AG04449 (cell line): ENCODE data around the gene FUT8.

Experiments
- CTCF ChIA-PET: fragments of 350-600 bp; formaldehyde crosslinking; extraction: SDS; loops from one replicate; lab custom pipeline; 2021; ENCODE audit warnings: antibody characterized with exemption; lab: Yijun Ruan, JAX
- POLR2A ChIA-PET: fragments of 400-600, 350-600 bp; formaldehyde crosslinking; extraction: SDS; loops from one replicate; lab custom pipeline; 2020; ENCODE audit warnings: antibody characterized with exemption, inconsistent platforms; lab: Yijun Ruan, JAX
- DNase-seq: peaks from one replicate; pipeline ENCODE4 v3.0.0-alpha.2; 2010; ENCODE audit warnings: low read depth, low spot score
- H3K4me3 ChIP-seq: 2 replicates; pipeline ENCODE4 v1.5.1; 2011; ENCODE audit warnings: low read depth, mild to moderate bottlenecking, control low read depth, low read length
- TF ChIP-seq, protein P1 (sequence below): IDR thresholded peaks from one replicate; pipeline ENCODE4 v1.5.1; 2011; ENCODE audit warnings: mild to moderate bottlenecking, moderate library complexity, low read length, control low read depth, inconsistent platforms; ENCODE audit not compliant: insufficient read depth; ENCODE audit errors: missing control alignments

The FUT8 gene

DNA sequence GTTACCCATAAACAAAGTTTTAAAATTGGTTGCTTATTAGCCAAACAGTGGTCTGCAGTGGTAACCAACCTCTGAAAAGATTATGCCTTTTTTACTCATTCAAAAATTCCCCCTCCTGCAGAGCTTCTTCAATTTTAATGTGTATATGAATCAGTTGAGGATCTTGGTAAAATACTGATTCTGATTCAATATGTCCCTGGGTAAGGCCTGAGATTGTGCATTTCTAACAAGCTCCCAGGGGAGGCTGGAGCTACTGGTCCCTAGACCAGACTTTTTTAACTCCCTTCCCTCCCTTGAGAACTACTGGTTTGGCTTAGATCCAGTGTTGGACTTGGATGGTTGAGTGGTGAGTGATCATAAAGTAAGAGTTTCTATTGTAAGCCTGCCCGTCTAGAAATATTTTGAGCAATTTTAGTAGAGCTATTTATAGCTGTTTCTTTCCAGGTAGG, 90.2 kb downstream of the FUT8 start:
- ChIA-PET CTCF (interaction anchor here (0.7 to 1.6 kb wide), 4 partner anchors 12 to 338 kb away, joined by 3 to 6 read pairs (median 4); no protein-coding TSS in a partner anchor), POLR2A (no interaction called here)
- TF ChIP-seq, protein P1, sequence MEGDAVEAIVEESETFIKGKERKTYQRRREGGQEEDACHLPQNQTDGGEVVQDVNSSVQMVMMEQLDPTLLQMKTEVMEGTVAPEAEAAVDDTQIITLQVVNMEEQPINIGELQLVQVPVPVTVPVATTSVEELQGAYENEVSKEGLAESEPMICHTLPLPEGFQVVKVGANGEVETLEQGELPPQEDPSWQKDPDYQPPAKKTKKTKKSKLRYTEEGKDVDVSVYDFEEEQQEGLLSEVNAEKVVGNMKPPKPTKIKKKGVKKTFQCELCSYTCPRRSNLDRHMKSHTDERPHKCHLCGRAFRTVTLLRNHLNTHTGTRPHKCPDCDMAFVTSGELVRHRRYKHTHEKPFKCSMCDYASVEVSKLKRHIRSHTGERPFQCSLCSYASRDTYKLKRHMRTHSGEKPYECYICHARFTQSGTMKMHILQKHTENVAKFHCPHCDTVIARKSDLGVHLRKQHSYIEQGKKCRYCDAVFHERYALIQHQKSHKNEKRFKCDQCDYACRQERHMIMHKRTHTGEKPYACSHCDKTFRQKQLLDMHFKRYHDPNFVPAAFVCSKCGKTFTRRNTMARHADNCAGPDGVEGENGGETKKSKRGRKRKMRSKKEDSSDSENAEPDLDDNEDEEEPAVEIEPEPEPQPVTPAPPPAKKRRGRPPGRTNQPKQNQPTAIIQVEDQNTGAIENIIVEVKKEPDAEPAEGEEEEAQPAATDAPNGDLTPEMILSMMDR: no peak
- peak; percentile 65 for DNase-seq
- no peak overlapping the region for H3K4me3 ChIP-seq

DNA sequence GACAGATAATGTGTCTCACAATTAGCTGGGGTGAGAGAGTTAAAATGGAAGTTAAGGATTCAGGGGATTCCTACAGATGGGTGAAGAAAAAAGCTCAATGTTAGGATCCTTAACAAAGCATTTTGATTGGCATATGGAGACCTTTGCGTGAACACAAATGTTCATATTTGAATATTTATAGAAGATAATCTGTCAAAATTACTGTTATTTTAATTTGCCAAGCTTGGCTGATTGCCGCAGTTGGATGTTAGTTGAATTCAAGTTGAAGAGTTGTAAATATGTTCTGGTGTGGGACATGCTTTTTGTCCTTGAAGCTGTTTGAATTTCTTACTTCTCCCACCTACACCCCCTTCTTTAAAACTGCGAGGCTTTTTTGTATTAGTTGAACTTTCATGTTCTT, 91.2 kb downstream of the FUT8 start:
- ChIA-PET CTCF (interaction anchor here (1.0 to 1.4 kb wide), 2 partner anchors 321 to 339 kb away, joined by 3 to 4 read pairs; no protein-coding TSS in a partner anchor), POLR2A (no interaction called here)

DNA sequence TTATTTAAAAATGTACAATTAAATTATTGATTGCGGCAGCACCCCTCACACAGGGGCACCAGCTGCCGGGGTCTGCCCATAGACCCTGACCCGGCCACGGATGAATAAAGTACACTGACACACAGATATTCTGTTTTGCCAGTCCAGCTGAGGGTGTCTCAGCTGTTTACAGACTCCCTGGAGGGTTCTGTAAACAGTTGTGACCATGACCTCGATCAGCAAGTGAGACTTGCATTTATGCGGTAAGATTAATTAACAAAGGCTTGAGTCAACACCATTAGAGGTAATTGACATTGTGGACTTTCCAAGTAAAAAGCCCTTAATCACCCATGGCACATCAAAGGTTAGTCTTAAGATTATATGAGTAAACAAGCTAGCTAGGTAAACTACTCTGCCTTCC, 94.3 kb downstream of the FUT8 start:
- ChIA-PET CTCF (no interaction called here), POLR2A (interaction anchor here (0.7 kb wide), 1 partner anchor 70 kb away, joined by 3 read pairs; no protein-coding TSS in a partner anchor)
- TF ChIP-seq, protein P1: no peak
- no peak overlapping the region for H3K4me3 ChIP-seq
- no peak for DNase-seq

More for the DNA sequence above, 91.2 kb downstream of the FUT8 start:
- no peak overlapping the region for H3K4me3 ChIP-seq
- no peak for DNase-seq
- TF ChIP-seq, protein P1: no peak

DNA sequence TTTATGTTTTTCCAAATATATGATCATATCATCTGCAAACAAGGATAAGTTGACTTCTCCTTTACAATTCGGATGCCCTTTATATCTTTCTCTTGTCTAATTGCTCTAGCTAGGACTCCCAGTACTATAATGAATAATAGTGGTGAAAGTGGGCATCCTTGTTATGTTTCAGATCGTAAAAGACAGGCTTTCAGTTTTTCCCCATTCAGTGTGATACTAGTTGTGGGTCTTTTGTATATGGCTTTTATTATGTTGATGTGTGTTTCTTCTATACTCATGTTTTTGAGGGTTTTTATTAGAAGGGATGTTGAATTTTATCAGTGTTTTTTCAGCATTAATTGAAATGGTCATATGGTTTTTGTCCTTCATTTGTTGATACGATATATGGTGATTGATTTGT, 97.3 kb downstream of the FUT8 start:
- DNase-seq: no peak
- CTCF ChIA-PET: no interaction called here
- H3K4me3 ChIP-seq: no peak overlapping the region
- POLR2A ChIA-PET: no interaction called here
- TF ChIP-seq, protein P1: no peak

DNA sequence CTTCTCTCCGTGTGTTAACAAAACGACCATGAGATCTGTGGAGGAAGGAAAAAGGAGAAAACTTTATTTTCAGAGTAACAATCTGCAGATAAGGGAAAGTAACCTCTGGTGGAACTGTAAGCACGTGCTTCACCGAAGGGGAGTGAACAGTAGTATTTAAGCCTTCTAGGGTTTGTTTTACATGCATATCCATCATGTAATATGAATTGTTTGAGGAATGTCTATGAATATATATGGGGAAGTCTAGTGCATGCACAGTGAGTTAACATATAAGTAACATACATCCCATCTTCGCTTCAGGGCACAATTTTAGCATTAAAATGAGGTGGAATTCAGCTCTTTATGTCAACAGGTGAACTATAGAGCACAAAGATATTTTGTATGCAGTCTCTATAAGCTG, 101.1 kb downstream of the FUT8 start:
- H3K4me3 ChIP-seq: no peak overlapping the region
- ChIA-PET CTCF (interaction anchor here (1.4 kb wide), 1 partner anchor 14 kb away, joined by 3 read pairs; no protein-coding TSS in a partner anchor), POLR2A (no interaction called here)
- DNase-seq: no peak
- TF ChIP-seq, protein P1: no peak

DNA sequence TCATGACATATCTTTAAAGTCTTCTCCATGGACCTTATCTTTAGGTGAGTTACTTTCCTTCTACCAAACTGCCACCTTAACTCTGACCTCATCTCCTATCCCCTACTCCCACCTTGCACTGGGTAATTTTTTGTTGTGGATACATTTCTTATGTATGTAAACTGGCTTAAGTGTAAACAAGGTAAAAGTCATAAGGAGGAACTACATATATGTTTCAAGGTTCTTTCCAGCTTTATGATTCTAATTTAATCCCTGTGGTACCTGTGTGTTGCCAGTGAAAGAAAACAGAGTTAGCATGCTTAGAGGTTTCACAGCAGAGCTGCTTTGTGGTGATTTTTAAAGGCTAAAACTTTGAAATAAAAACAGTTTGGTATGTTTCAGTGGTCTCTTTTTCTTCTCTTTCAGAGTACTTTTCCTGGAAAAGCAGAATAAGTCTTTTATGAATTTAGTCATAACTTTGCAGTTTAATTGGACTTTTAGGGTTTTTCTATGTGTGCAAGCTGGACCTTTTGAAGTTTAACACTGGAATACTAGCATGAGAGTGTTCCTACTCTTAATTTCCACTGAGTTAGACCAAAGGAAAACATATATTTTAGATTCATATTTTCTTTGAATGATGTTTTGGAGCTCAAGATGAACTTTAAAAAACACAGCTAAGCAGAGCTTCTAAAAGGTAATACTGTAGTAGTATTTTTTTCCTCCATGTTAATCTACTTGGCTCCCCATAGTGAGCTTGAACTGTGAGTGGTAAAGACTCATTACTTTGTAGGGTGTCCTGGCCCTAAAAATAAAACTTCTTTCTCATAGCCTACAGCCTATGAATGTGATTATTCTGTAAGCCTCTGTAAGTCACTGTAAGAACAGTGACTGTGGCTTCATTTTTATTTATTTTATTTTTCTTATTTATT, 105.4 kb downstream of the FUT8 start:
- POLR2A ChIA-PET: no interaction called here
- TF ChIP-seq, protein P1: no peak
- no peak for DNase-seq

More for the DNA sequence above, 105.4 kb downstream of the FUT8 start:
- no peak overlapping the region for H3K4me3 ChIP-seq
- CTCF ChIA-PET: no interaction called here
